Nephron progenitor cell (in vitro differentiated cells): ENCODE results near the gene FBXL17.
A peak's percentile ranks its signal among the peaks of the same experiment; 100 is the strongest.

ENCODE experiments used
- DNase-seq: peaks from one replicate; pipeline ENCODE4 v3.0.0; 2021
- H3K27ac Mint-ChIP-seq: 2 replicates; pipeline ENCODE4 v1.8.0; 2021; ENCODE audit warnings: mild to moderate bottlenecking, moderate library complexity, mixed read lengths
- H3K27me3 Mint-ChIP-seq: 2 replicates; pipeline ENCODE4 v1.8.0; 2021; ENCODE audit warnings: mild to moderate bottlenecking, low read depth, mixed read lengths; ENCODE audit not compliant: poor library complexity
- H3K36me3 Mint-ChIP-seq: 2 replicates; pipeline ENCODE4 v1.8.0; 2021; ENCODE audit warnings: low read depth, mixed read lengths
- H3K4me1 Mint-ChIP-seq: 2 replicates; pipeline ENCODE4 v1.8.0; 2021; ENCODE audit warnings: mixed read lengths
- H3K4me3 Mint-ChIP-seq: 2 replicates; pipeline ENCODE4 v1.8.0; 2021; ENCODE audit warnings: mild to moderate bottlenecking, moderate library complexity, mixed read lengths
- H3K9me3 Mint-ChIP-seq: 2 replicates; pipeline ENCODE4 v1.8.0; 2021; ENCODE audit warnings: mild to moderate bottlenecking, moderate library complexity, mixed read lengths
- CTCF ChIP-seq: fragments of 200-600 bp; sonication (generic); IDR thresholded peaks from 2 replicates; pipeline ENCODE4 v1.5.0; 2021; ENCODE audit warnings: antibody characterized with exemption

The FBXL17 gene

DNA sequence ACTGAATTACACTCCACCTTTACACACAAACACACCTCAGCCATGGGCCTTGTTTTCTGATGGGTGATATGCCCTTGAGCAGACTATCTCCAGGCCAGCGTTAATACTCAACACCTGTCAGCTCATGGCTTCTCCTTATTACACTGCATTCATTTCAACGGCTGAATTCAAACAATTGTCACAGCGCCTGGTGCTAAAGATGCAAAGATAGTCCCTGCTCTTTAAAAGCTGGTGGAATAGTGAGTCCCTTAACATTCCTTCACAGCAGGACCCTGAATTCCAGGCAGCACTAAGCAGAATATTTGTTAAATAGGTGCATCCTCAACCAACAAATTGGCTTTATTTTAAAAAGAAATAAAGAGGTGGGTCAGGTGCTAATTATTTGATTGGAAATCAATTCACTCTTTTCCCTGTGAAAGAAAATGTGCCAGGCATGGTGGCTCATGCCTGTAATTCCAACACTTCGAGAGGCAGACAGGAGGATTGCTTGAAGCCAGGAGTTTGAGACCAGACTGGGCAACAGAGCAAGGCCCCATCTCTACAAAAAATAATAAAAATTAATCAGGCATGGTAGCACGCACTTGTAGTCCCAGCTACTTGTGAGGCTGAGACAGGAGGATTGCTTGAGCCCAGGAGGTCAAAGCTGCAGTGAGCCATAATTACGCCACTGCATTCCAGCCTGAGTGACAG, 555.4 kb downstream of the FBXL17 start:
- DNase-seq, result no peak
- Mint-ChIP-seq H3K27ac (peak overlapping the region; percentile 66), H3K36me3 (peaks cover 11% of the 10 kb centered on the region), H3K9me3 (peaks cover 17% of the 10 kb centered on the region), H3K4me1 (peaks cover 16% of the 10 kb centered on the region), H3K4me3 (no peak overlapping the region), H3K27me3 (peaks cover 6% of the 10 kb centered on the region)
- TF ChIP-seq CTCF, result no peak

DNA sequence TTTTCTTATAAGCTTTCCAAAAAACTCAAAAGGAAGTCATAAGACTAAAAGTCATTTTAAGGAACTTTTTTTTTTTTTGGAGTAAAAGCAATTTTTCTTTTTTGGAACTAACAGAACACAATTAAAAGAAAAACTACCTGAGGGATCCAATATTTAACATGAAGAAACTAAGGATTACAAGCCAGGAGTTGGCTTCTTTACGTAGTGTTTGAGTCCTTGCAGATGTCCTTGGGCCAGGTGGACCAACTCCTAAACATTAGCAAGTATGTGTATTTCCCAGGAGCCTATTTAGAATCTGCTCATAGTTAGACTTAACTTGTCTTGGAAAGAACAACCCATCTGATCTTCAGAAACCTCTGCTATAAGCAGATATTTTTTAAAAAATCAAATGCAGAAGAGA, 557.1 kb downstream of the FBXL17 start:
- no peak for TF ChIP-seq CTCF
- H3K36me3 Mint-ChIP-seq, result peaks cover 11% of the 10 kb centered on the region
- peaks cover 4% of the 10 kb centered on the region for H3K27me3 Mint-ChIP-seq
- peaks cover 17% of the 10 kb centered on the region for H3K9me3 Mint-ChIP-seq
- no peak overlapping the region for H3K4me3 Mint-ChIP-seq
- no peak for DNase-seq
- no peaks in the 10 kb centered on the region for H3K4me1 Mint-ChIP-seq
- no peak overlapping the region for H3K27ac Mint-ChIP-seq

DNA sequence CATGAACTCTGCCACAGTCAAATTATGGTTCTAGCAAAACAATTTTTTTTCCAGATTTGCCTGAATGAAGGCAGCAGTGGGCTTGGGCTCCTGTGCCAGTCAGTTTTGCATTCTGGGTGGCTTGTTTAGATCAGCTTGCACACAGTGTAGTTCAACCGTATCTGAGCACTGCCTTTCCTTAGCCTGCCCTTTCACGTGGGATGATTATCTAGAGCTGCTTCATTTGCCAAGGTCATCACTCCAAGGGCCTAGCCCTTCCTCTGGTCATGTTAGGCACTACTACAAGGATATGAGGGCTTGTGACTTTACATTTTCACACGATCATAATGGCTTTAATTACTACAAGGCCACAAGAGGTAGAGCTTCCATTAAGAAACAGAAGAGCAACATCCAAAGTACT, 560.6 kb downstream of the FBXL17 start:
- no peak for DNase-seq
- no peaks in the 10 kb centered on the region for H3K27me3 Mint-ChIP-seq
- H3K4me3 Mint-ChIP-seq, result no peak overlapping the region
- peaks cover 17% of the 10 kb centered on the region for H3K9me3 Mint-ChIP-seq
- TF ChIP-seq CTCF, result no peak
- no peak overlapping the region for H3K27ac Mint-ChIP-seq
- H3K4me1 Mint-ChIP-seq, result peaks cover 9% of the 10 kb centered on the region
- H3K36me3 Mint-ChIP-seq, result peaks cover 11% of the 10 kb centered on the region

DNA sequence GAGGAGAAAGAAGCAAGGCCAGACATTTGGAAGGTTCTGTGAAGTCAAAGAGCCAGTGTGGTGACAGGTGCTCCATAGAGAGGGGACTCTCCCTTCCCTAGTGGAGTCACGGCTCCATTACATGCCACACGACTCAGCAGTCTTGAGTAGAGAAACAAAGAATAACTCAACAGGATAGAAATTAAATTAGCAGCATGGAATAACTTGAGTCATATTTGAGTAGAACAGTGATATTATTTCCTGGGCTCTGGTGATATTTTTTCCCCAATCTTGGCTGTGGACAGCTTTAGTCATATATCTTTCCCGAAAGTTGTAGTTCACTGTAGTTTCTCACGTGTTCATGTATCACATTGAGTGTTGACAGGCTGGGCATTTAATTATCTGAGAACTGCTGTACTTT, 561.5 kb downstream of the FBXL17 start:
- H3K4me3 Mint-ChIP-seq, result no peak overlapping the region

DNA sequence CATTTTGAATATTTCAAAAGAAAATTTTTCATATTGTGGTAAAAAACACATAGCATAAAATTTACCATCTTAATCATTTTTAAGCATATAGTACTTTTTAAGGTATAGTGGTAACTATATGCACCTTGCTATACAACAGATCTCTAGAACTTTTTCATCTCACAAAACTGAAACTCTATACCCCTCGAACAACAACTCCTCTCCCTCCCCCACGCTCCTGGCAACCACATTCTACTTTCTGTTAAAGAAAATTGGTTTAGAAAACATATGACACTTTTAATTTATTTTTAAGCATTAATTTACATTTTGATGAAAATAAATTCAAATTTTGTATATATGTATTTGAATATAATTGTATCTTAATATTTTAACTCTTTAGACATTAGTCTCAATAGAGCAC, 563.9 kb downstream of the FBXL17 start:
- no peak for DNase-seq
- Mint-ChIP-seq H3K27ac (no peak overlapping the region), H3K4me3 (no peak overlapping the region), H3K4me1 (peaks cover 9% of the 10 kb centered on the region), H3K27me3 (no peaks in the 10 kb centered on the region), H3K36me3 (peaks cover 6% of the 10 kb centered on the region), H3K9me3 (peaks cover 11% of the 10 kb centered on the region)
- TF ChIP-seq CTCF, result no peak

More for the DNA sequence above, 561.5 kb downstream of the FBXL17 start:
- Mint-ChIP-seq H3K9me3 (peaks cover 17% of the 10 kb centered on the region), H3K27me3 (no peaks in the 10 kb centered on the region), H3K4me1 (peaks cover 9% of the 10 kb centered on the region), H3K36me3 (peaks cover 11% of the 10 kb centered on the region), H3K27ac (no peak overlapping the region)
- TF ChIP-seq CTCF, result no peak
- no peak for DNase-seq

DNA sequence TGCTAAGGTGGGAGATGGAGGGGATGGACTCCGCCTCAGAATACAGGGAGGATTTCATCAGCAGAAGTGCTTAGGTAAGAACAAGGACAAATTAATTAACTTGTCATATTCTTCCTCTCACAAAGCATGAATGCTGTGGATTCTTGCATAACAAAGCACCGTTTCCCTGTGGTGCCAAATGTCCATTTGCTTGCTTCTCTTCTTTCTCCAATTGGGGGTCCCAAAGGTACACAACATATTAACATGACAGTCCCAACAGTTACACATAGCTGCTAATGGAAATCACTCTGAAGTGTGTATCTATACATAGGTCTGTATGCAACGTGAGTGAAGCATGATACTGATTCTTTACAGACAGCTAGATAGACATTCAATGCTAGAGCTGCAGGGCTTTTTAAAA, 564.5 kb downstream of the FBXL17 start:
- Mint-ChIP-seq H3K27me3 (no peaks in the 10 kb centered on the region), H3K36me3 (peaks cover 6% of the 10 kb centered on the region), H3K4me1 (peaks cover 13% of the 10 kb centered on the region), H3K4me3 (no peak overlapping the region), H3K27ac (no peak overlapping the region), H3K9me3 (peaks cover 6% of the 10 kb centered on the region)
- no peak for TF ChIP-seq CTCF
- no peak for DNase-seq
